Peyer's patch (tissue), 4 donors: ENCODE data around the gene ZC3H7B.

Experiments
- CTCF ChIP-seq, 6 experiments: fragments of 450-650 bp in 4 of 6; fragments of 200-600 bp in 2 of 6; sonication (generic) in 1 of 6; IDR thresholded peaks; one replicate each; pipeline ENCODE4 v1.5.1; 2017 to 2019; ENCODE audit warnings: antibody characterized with exemption in 6 of 6, mild to moderate bottlenecking in 3 of 6, moderate library complexity in 1 of 6
- POLR2A ChIP-seq, 2 donors: fragments of 450-650 bp; IDR thresholded peaks; one replicate each; pipeline ENCODE4 v1.5.1; 2017; ENCODE audit warnings: antibody characterized with exemption in 2 of 2, mild to moderate bottlenecking in 2 of 2, moderate library complexity in 2 of 2

- TF ChIP-seq CTCF (IDR thresholded peaks at IDR 0.05) = no peak
- no peak for TF ChIP-seq POLR2A (IDR thresholded peaks at IDR 0.05)
Observed at GRCh38 chr22:41302021-41302767, 869 bp downstream of the ZC3H7B start.
